ENCODE results near the gene MED27. TPM values are rescaled to one million over a fixed set of nuclear protein-coding genes. Genes with fewer than 3 reads are reported as not detected.
"Not testable (repeated sequence)": the region's sequence is repeated elsewhere in the genome, so short reads cannot be mapped to it uniquely, and the experiment has no call there.

Gene MED27
- total RNA-seq, 4 donors from 2014 or later: 4.1 to 6.3 (median 5.7) TPM

- Histone ChIP-seq H3K4me3 (no peak overlapping the region), H3K36me3 (peaks cover 0 to 5% (median 0%) of the 10 kb centered on the region in 3 donors), H3K27me3 (no peaks in the 10 kb centered on the region), H3K27ac (no peak overlapping the region), H3K9me3 (no peaks in the 10 kb centered on the region), H3K4me1 (no peaks in the 10 kb centered on the region)
- no peak for TF ChIP-seq POLR2A (IDR thresholded peaks at IDR 0.05)
- TF ChIP-seq, protein P1, sequence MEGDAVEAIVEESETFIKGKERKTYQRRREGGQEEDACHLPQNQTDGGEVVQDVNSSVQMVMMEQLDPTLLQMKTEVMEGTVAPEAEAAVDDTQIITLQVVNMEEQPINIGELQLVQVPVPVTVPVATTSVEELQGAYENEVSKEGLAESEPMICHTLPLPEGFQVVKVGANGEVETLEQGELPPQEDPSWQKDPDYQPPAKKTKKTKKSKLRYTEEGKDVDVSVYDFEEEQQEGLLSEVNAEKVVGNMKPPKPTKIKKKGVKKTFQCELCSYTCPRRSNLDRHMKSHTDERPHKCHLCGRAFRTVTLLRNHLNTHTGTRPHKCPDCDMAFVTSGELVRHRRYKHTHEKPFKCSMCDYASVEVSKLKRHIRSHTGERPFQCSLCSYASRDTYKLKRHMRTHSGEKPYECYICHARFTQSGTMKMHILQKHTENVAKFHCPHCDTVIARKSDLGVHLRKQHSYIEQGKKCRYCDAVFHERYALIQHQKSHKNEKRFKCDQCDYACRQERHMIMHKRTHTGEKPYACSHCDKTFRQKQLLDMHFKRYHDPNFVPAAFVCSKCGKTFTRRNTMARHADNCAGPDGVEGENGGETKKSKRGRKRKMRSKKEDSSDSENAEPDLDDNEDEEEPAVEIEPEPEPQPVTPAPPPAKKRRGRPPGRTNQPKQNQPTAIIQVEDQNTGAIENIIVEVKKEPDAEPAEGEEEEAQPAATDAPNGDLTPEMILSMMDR (IDR thresholded peaks at IDR 0.05): no peak
- DNase-seq: no peak
Measured at GRCh38 chr9:132011309-132011708, 68.4 kb downstream of the MED27 start.

DNA sequence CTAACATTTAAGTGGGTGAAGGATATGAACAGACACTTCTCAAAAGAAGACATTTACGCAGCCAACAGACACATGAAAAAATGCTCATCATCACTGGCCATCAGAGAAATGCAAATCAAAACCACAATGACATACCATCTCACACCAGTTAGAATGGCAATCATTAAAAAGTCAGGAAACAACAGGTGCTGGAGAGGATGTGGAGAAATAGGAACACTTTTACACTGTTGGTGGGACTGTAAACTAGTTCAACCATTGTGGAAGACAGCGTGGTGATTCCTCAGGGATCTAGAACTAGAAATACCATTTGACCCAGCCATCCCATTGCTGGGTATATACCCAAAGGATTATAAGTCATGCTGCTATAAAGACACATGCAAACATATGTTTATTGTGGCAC lies 69.5 kb downstream of the MED27 start:
- not testable (repeated sequence) for H3K27me3 ChIP-seq, H3K27ac ChIP-seq, H3K9me3 ChIP-seq, H3K4me1 ChIP-seq, H3K36me3 ChIP-seq, H3K4me3 ChIP-seq, DNase-seq

GRCh38 chr9:132008855-132009812 lies 70.5 kb downstream of the MED27 start:
- no peaks in the 10 kb centered on the region for H3K4me1 ChIP-seq
- TF ChIP-seq, protein P1 (IDR thresholded peaks at IDR 0.05): no peak
- no peak for TF ChIP-seq POLR2A (IDR thresholded peaks at IDR 0.05)
- H3K27ac ChIP-seq: no peak overlapping the region
- H3K27me3 ChIP-seq: no peaks in the 10 kb centered on the region
- no peak for DNase-seq
- H3K36me3 ChIP-seq: peaks cover 0 to 5% (median 0%) of the 10 kb centered on the region in 3 donors
- no peaks in the 10 kb centered on the region for H3K9me3 ChIP-seq
- no peak overlapping the region for H3K4me3 ChIP-seq

GRCh38 chr9:132008184-132008803 lies 71.4 kb downstream of the MED27 start:
- Histone ChIP-seq H3K9me3 (no peaks in the 10 kb centered on the region), H3K27ac (no peak overlapping the region), H3K27me3 (no peaks in the 10 kb centered on the region), H3K36me3 (peaks cover 0 to 5% (median 0%) of the 10 kb centered on the region in 3 donors), H3K4me3 (no peak overlapping the region), H3K4me1 (no peaks in the 10 kb centered on the region)
- no peak for DNase-seq
- no peak for TF ChIP-seq POLR2A (IDR thresholded peaks at IDR 0.05)
- TF ChIP-seq, protein P1 (IDR thresholded peaks at IDR 0.05): no peak

GRCh38 chr9:132007371-132008025 lies 72.2 kb downstream of the MED27 start:
- Histone ChIP-seq H3K4me3 (no peak overlapping the region), H3K9me3 (no peaks in the 10 kb centered on the region), H3K27me3 (no peaks in the 10 kb centered on the region), H3K36me3 (no peaks in the 10 kb centered on the region), H3K4me1 (no peaks in the 10 kb centered on the region), H3K27ac (no peak overlapping the region)
- TF ChIP-seq POLR2A (IDR thresholded peaks at IDR 0.05): no peak
- TF ChIP-seq, protein P1 (IDR thresholded peaks at IDR 0.05): no peak
- no peak for DNase-seq
